Measurements from ENCODE around the gene AKR7A2.

- TF ChIP-seq CTCF (IDR thresholded peaks at IDR 0.05) (no peak), POLR2AphosphoS5 (IDR thresholded peaks at IDR 0.05) (no peak)
Observed at GRCh38 chr1:19337289-19337688, 25.3 kb upstream of the AKR7A2 start.
